HepG2 (cell line): ENCODE data around the gene P2RY11. TPM values are rescaled to one million over a fixed set of nuclear protein-coding genes. Genes with fewer than 3 reads are reported as not detected.
A peak's percentile ranks its signal among the peaks of the same experiment; 100 is the strongest.

ENCODE experiments used
- AGO2 ChIP-seq: fragments of 200-400 bp; formaldehyde crosslinking; optimal IDR thresholded peaks from 2 replicates; pipeline ENCODE3; 2017; ENCODE audit warnings: mild to moderate bottlenecking, low read depth, low read length, moderate library complexity
- EZH2 ChIP-seq: conservative IDR thresholded peaks from 2 replicates; pipeline ENCODE4 v1.6.1; 2012; ENCODE audit warnings: mild to moderate bottlenecking, low read depth, low read length, moderate library complexity
- GLI4 ChIP-seq: sonication (generic); formaldehyde crosslinking; IDR thresholded peaks from 2 replicates; pipeline ENCODE4 v1.5.1; 2020; ENCODE audit warnings: missing genetic modification reagents, mild to moderate bottlenecking, moderate library complexity, borderline replicate concordance
- JUNB ChIP-seq: sonication (generic); formaldehyde crosslinking; IDR thresholded peaks from 2 replicates; pipeline ENCODE4 v1.8.0; 2022; ENCODE audit warnings: missing genetic modification reagents, mild to moderate bottlenecking, borderline replicate concordance
- NFE2 ChIP-seq: sonication (generic); formaldehyde crosslinking; IDR thresholded peaks from 2 replicates; pipeline ENCODE4 v1.4.0; 2020; ENCODE audit warnings: missing genetic modification reagents
- RBM22 ChIP-seq: fragments of 200-400 bp; formaldehyde crosslinking; optimal IDR thresholded peaks from 2 replicates; pipeline ENCODE3; 2017; ENCODE audit warnings: mild to moderate bottlenecking, low read length, moderate library complexity
- SOX6 ChIP-seq, 2 experiments: fragments of 450-650 bp in 1 of 2; sonication (generic) in 1 of 2; formaldehyde crosslinking in 1 of 2; IDR thresholded peaks; 2 replicates each; pipeline versions ENCODE4 v1.4.0 to v1.6.1; 2017 to 2020; ENCODE audit warnings: antibody characterized with exemption in 1 of 2, mild to moderate bottlenecking in 1 of 2, missing genetic modification reagents in 1 of 2
- TRIM24 ChIP-seq: sonication (generic); formaldehyde crosslinking; IDR thresholded peaks from 2 replicates; pipeline ENCODE4 v1.8.0; 2022; ENCODE audit warnings: mild to moderate bottlenecking, missing genetic modification reagents
- YY1 ChIP-seq: IDR thresholded peaks from 2 replicates; pipeline ENCODE4 v1.6.1; 2011; ENCODE audit warnings: low read length, low read depth, moderate library complexity, mild to moderate bottlenecking; ENCODE audit not compliant: insufficient read depth, insufficient replicate concordance
- ZBTB3 ChIP-seq: sonication (generic); formaldehyde crosslinking; IDR thresholded peaks from 2 replicates; pipeline ENCODE4 v1.4.0; 2020; ENCODE audit warnings: low read depth, mild to moderate bottlenecking, moderate library complexity, missing genetic modification reagents, borderline replicate concordance
- ZNF441 ChIP-seq: sonication (generic); formaldehyde crosslinking; IDR thresholded peaks from 2 replicates; pipeline ENCODE4 v1.7.0; 2021; ENCODE audit warnings: missing genetic modification reagents, borderline replicate concordance
- ZNF468 ChIP-seq: sonication (generic); formaldehyde crosslinking; IDR thresholded peaks from 2 replicates; pipeline ENCODE4 v1.8.0; 2022; ENCODE audit warnings: mild to moderate bottlenecking, moderate library complexity, missing genetic modification reagents
- polyA plus RNA-seq, 8 experiments: library from polyadenylated mRNA; depleted of rRNA in 3 of 8; stranded (reverse) in 7 of 8; unstranded in 1 of 8; fragments of >200 nt; fragmentation: Illumina TruSeq in 4 of 8; extraction: Trizol in 4 of 8; gene quantifications; 2 replicates each; pipeline versions ENCODE4 v1.2.1 to v1.2.3, GENCODE V29; 2011 to 2016; ENCODE audit warnings: low read depth in 4 of 8, missing spikeins in 1 of 8, mixed read lengths in 1 of 8; ENCODE audit not compliant: insufficient read depth in 1 of 8
- total RNA-seq, 5 experiments: library from RNA; depleted of rRNA; stranded (reverse); fragments of >200 nt; fragmentation: Illumina TruSeq; extraction: Trizol; gene quantifications; 2 replicates each; pipeline ENCODE4 v1.2.3, GENCODE V29; 2016; ENCODE audit warnings: low read depth in 1 of 5
- TF ChIP-seq, protein P1 (sequence below): IDR thresholded peaks from 2 replicates; pipeline ENCODE4 v1.6.1; 2012; ENCODE audit warnings: low read depth, low read length, improper control_type of control experiment
- TF ChIP-seq, protein P2 (sequence below): sonication (generic); formaldehyde crosslinking; conservative IDR thresholded peaks from 2 replicates; pipeline ENCODE4 v1.4.0; 2020; ENCODE audit warnings: missing genetic modification reagents
- TF ChIP-seq, protein P3 (sequence below): sonication (generic); formaldehyde crosslinking; IDR thresholded peaks from 2 replicates; pipeline ENCODE4 v1.4.0; 2020; ENCODE audit warnings: missing genetic modification reagents
- TF ChIP-seq, protein P4 (sequence below), 2 experiments: sonication (generic) in 1 of 2; formaldehyde crosslinking in 1 of 2; IDR thresholded peaks; 2 replicates each; pipeline versions ENCODE4 v1.4.0 to v1.6.1; 2018 to 2020; ENCODE audit warnings: missing genetic modification reagents in 2 of 2, borderline replicate concordance in 1 of 2, low read depth in 1 of 2, mild to moderate bottlenecking in 1 of 2, missing biosample characterization in 1 of 2
- TF ChIP-seq, protein P5 (sequence below): IDR thresholded peaks from 2 replicates; pipeline ENCODE4 v1.6.1; 2016

P2RY11 gene
- total and polyA plus RNA-seq, 2 of the 13 experiments (the other 11 are each of a cell fraction or from before 2014, with no cell fraction given): 4.0 to 7.8 TPM

DNA sequence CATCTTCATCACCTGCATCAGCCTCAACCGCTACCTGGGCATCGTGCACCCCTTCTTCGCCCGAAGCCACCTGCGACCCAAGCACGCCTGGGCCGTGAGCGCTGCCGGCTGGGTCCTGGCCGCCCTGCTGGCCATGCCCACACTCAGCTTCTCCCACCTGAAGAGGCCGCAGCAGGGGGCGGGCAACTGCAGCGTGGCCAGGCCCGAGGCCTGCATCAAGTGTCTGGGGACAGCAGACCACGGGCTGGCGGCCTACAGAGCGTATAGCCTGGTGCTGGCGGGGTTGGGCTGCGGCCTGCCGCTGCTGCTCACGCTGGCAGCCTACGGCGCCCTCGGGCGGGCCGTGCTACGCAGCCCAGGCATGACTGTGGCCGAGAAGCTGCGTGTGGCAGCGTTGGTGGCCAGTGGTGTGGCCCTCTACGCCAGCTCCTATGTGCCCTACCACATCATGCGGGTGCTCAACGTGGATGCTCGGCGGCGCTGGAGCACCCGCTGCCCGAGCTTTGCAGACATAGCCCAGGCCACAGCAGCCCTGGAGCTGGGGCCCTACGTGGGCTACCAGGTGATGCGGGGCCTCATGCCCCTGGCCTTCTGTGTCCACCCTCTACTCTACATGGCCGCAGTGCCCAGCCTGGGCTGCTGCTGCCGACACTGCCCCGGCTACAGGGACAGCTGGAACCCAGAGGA is 2.6 kb downstream of the P2RY11 start (continued):
- no peak for TF ChIP-seq YY1
- no peak for TF ChIP-seq ZBTB3 (CRISPR knock-in tag)
- TF ChIP-seq TRIM24: no peak
- peak; percentile 97 for TF ChIP-seq AGO2
- TF ChIP-seq EZH2: no peak
- TF ChIP-seq, protein P1, sequence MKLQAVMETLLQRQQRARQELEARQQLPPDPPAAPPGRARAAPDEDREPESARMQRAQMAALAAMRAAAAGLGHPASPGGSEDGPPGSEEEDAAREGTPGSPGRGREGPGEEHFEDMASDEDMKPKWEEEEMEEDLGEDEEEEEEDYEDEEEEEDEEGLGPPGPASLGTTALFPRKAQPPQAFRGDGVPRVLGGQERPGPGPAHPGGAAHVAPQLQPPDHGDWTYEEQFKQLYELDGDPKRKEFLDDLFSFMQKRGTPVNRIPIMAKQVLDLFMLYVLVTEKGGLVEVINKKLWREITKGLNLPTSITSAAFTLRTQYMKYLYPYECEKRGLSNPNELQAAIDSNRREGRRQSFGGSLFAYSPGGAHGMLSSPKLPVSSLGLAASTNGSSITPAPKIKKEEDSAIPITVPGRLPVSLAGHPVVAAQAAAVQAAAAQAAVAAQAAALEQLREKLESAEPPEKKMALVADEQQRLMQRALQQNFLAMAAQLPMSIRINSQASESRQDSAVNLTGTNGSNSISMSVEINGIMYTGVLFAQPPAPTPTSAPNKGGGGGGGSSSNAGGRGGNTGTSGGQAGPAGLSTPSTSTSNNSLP: no peak
- no peak for TF ChIP-seq JUNB (CRISPR knock-in tag)
- TF ChIP-seq, protein P2, sequence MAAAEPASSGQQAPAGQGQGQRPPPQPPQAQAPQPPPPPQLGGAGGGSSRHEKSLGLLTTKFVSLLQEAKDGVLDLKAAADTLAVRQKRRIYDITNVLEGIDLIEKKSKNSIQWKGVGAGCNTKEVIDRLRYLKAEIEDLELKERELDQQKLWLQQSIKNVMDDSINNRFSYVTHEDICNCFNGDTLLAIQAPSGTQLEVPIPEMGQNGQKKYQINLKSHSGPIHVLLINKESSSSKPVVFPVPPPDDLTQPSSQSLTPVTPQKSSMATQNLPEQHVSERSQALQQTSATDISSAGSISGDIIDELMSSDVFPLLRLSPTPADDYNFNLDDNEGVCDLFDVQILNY (CRISPR knock-in tag): no peak
- no peak for TF ChIP-seq SOX6 (IDR thresholded peaks at IDR 0.05)
- no peak for TF ChIP-seq SOX6 (CRISPR knock-in tag; IDR thresholded peaks at IDR 0.05)
- no peak for TF ChIP-seq GLI4 (CRISPR knock-in tag)
- 0 out of 2 replicates have a peak, but pooled peaks have one; percentile 6 for TF ChIP-seq ZNF468
- TF ChIP-seq, protein P3, sequence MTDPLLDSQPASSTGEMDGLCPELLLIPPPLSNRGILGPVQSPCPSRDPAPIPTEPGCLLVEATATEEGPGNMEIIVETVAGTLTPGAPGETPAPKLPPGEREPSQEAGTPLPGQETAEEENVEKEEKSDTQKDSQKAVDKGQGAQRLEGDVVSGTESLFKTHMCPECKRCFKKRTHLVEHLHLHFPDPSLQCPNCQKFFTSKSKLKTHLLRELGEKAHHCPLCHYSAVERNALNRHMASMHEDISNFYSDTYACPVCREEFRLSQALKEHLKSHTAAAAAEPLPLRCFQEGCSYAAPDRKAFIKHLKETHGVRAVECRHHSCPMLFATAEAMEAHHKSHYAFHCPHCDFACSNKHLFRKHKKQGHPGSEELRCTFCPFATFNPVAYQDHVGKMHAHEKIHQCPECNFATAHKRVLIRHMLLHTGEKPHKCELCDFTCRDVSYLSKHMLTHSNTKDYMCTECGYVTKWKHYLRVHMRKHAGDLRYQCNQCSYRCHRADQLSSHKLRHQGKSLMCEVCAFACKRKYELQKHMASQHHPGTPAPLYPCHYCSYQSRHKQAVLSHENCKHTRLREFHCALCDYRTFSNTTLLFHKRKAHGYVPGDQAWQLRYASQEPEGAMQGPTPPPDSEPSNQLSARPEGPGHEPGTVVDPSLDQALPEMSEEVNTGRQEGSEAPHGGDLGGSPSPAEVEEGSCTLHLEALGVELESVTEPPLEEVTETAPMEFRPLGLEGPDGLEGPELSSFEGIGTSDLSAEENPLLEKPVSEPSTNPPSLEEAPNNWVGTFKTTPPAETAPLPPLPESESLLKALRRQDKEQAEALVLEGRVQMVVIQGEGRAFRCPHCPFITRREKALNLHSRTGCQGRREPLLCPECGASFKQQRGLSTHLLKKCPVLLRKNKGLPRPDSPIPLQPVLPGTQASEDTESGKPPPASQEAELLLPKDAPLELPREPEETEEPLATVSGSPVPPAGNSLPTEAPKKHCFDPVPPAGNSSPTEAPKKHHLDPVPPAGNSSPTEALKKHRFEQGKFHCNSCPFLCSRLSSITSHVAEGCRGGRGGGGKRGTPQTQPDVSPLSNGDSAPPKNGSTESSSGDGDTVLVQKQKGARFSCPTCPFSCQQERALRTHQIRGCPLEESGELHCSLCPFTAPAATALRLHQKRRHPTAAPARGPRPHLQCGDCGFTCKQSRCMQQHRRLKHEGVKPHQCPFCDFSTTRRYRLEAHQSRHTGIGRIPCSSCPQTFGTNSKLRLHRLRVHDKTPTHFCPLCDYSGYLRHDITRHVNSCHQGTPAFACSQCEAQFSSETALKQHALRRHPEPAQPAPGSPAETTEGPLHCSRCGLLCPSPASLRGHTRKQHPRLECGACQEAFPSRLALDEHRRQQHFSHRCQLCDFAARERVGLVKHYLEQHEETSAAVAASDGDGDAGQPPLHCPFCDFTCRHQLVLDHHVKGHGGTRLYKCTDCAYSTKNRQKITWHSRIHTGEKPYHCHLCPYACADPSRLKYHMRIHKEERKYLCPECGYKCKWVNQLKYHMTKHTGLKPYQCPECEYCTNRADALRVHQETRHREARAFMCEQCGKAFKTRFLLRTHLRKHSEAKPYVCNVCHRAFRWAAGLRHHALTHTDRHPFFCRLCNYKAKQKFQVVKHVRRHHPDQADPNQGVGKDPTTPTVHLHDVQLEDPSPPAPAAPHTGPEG (CRISPR knock-in tag): no peak
- TF ChIP-seq ZNF441 (CRISPR knock-in tag): no peak
- peak; percentile 2 for TF ChIP-seq RBM22
- TF ChIP-seq, protein P4, sequence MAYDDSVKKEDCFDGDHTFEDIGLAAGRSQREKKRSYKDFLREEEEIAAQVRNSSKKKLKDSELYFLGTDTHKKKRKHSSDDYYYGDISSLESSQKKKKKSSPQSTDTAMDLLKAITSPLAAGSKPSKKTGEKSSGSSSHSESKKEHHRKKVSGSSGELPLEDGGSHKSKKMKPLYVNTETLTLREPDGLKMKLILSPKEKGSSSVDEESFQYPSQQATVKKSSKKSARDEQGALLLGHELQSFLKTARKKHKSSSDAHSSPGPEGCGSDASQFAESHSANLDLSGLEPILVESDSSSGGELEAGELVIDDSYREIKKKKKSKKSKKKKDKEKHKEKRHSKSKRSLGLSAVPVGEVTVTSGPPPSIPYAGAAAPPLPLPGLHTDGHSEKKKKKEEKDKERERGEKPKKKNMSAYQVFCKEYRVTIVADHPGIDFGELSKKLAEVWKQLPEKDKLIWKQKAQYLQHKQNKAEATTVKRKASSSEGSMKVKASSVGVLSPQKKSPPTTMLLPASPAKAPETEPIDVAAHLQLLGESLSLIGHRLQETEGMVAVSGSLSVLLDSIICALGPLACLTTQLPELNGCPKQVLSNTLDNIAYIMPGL (CRISPR knock-in tag; IDR thresholded peaks at IDR 0.05; ENCODE audit: borderline replicate concordance in 1 of 2, low read depth in 1 of 2): 0 out of 4 replicates have a peak, but pooled peaks of 1 of the 2 experiments have one; percentile 0
- TF ChIP-seq, protein P5, sequence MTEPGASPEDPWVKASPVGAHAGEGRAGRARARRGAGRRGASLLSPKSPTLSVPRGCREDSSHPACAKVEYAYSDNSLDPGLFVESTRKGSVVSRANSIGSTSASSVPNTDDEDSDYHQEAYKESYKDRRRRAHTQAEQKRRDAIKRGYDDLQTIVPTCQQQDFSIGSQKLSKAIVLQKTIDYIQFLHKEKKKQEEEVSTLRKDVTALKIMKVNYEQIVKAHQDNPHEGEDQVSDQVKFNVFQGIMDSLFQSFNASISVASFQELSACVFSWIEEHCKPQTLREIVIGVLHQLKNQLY: no peak
- TF ChIP-seq NFE2 (CRISPR knock-in tag): 0 out of 2 replicates have a peak, but pooled peaks have one; percentile 5
